Skeletal muscle satellite cell (primary cell): Measurements from ENCODE around the gene SEC22C.

Experiments
- H3K27me3 ChIP-seq: 2 replicates; pipeline ENCODE4 v1.7.0; 2013; ENCODE audit warnings: low read length; ENCODE audit not compliant: control insufficient read depth, insufficient read depth
- H3K36me3 ChIP-seq: 2 replicates; pipeline ENCODE4 v1.7.0; 2013; ENCODE audit warnings: mild to moderate bottlenecking, control low read depth, low read length; ENCODE audit not compliant: insufficient read depth
- H3K4me1 ChIP-seq: 2 replicates; pipeline ENCODE4 v1.7.0; 2013; ENCODE audit warnings: low read length; ENCODE audit not compliant: control insufficient read depth, insufficient read depth
- H3K4me2 ChIP-seq: 2 replicates; pipeline ENCODE4 v1.7.0; 2013; ENCODE audit warnings: mild to moderate bottlenecking, low read length
- H3K4me3 ChIP-seq: 2 replicates; pipeline ENCODE4 v1.7.0; 2013; ENCODE audit warnings: low read length
- H3K9ac ChIP-seq: 2 replicates; pipeline ENCODE4 v1.7.0; 2013; ENCODE audit warnings: mild to moderate bottlenecking, low read depth, low read length, moderate library complexity
- H3K9me3 ChIP-seq: replicated peaks from 2 replicates; pipeline ENCODE4 v1.7.0; 2013; ENCODE audit warnings: mild to moderate bottlenecking, control low read depth, low read length

The SEC22C gene

DNA sequence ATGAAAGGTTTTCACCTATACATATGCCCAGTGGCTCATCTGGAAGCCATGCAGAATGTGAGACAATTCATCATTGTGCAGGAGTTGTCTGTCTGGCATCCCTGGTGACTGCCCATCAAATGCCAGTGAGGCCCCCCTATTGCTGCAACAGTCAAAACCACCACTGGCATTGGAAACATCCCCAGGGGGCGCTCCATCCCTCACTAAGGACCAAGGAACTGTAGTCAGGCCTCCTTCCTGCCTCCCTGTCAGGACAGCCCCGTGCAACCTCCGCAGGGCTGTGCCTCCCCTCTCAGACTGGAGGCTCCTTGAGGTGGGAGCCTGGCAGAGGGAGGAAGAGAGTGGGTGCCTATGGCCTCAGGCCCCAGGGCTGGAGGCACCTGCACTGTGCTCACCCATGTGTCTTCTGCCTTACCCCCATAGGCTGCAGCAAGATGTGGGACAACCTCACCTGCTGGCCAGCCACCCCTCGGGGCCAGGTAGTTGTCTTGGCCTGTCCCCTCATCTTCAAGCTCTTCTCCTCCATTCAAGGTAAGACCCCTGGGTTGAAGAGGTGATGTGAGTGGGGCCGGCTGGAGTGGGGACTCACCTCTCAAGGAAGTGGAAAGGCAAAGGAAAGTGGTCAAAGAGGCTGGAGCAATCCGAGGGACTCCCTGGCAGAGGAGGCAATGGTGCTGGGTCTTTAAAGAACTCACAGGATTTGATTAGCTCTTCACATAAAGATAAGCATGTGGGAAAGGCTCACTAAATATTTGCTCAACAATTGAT is 62.8 kb downstream of the SEC22C start:
- Histone ChIP-seq H3K4me3 (no peak overlapping the region), H3K27me3 (no peaks in the 10 kb centered on the region), H3K9me3 (no peaks in the 10 kb centered on the region)

DNA sequence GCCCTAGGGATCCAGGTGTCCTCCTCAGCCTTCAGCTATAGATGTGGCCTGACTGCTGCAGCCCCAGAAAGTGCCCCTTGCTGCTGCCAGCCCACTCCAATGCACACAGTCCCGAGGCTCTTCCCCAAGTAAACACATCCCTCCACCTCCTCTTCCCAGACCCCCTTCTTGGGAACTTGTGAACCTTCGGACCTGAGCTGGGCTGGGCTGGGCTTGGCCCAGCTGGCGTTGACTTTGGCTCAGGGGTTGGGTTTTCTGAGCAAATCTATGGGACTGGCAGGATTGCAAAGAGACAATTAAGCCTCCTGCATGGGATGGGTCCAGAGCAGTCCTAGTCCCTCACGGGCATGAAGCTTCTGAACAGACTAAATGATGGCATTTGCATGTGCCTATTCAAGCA is 64.7 kb downstream of the SEC22C start:
- Histone ChIP-seq H3K9me3 (no peaks in the 10 kb centered on the region), H3K27me3 (peaks cover 3% of the 10 kb centered on the region), H3K4me1 (no peaks in the 10 kb centered on the region), H3K4me2 (no peak overlapping the region), H3K4me3 (no peak overlapping the region), H3K9ac (no peak overlapping the region), H3K36me3 (no peaks in the 10 kb centered on the region)

More for the DNA sequence above, 62.8 kb downstream of the SEC22C start:
- Histone ChIP-seq H3K4me1 (no peaks in the 10 kb centered on the region), H3K36me3 (no peaks in the 10 kb centered on the region), H3K9ac (no peak overlapping the region), H3K4me2 (no peak overlapping the region)

DNA sequence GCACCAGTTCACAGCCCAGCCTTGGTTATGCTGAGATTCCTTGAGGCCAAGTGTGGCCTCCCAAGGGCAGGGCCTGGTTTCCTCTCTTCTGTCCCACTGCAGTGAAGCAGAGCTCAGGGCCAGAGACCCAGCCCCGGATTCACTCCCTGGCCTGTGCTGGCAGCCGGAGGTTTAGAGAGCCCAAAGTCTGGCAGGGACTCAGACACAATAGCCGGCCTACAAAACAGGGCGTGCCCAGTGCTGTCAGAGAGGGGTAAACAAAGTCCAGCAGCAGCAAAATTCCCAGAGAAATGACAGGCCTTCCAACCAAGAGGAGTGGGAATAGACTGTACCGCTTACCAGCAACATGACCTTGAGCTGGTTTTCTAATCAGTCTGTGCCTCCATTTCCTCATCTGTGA is 65.3 kb downstream of the SEC22C start:
- no peaks in the 10 kb centered on the region for H3K9me3 ChIP-seq
- H3K9ac ChIP-seq, result no peak overlapping the region
- no peak overlapping the region for H3K4me3 ChIP-seq
- H3K27me3 ChIP-seq, result peaks cover 10% of the 10 kb centered on the region
- H3K4me1 ChIP-seq, result no peaks in the 10 kb centered on the region
- H3K4me2 ChIP-seq, result no peak overlapping the region
- no peaks in the 10 kb centered on the region for H3K36me3 ChIP-seq

DNA sequence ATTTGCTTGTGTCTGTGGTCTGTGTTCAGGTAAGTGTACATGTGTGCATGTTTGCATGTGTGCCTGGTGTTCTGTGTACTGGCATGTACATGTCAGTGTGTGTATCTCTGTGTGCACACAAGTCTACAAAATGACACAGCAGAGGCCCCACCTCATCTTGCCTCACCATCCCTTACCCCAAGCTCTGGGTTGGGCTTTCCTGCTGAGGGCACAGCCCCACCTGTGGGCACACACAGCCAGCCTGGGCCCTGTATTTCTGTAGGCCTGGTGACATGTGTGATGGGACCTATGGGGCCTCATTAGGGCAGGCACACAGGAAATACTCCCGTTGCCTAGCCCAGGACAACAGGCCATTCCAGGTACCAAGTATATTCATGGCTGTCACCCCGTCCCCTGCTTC is 65.8 kb downstream of the SEC22C start:
- Histone ChIP-seq H3K27me3 (peaks cover 14% of the 10 kb centered on the region), H3K9ac (no peak overlapping the region), H3K9me3 (no peaks in the 10 kb centered on the region), H3K4me3 (no peak overlapping the region), H3K4me1 (no peaks in the 10 kb centered on the region), H3K36me3 (no peaks in the 10 kb centered on the region), H3K4me2 (no peak overlapping the region)

DNA sequence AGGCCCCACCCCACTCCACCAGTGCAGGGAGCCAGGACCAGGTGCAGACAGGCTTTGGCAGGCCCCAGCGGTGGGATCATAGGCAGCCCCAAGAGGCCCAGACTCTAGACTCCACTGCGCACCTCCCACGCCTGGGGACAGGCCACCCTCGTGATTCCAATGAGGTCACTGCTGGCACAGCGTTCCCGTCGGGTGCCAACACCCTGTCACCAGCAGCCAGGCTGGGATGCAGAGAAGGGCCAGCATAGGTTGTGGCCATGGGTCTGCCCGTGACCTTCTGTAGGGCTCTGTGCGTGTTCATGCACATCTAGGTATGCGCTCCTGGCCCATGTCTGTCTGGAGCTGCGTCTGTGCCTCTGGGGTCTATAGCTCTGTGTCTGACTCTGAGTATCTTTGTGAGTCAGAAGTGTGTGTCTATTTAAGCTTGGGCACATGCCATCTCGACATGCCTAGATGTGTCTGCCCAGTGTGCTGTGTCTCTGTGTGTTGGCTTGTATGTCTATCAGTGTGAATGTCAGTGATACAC is 66.3 kb downstream of the SEC22C start:
- no peaks in the 10 kb centered on the region for H3K36me3 ChIP-seq
- no peak overlapping the region for H3K9ac ChIP-seq
- no peaks in the 10 kb centered on the region for H3K9me3 ChIP-seq
- H3K27me3 ChIP-seq, result peaks cover 20% of the 10 kb centered on the region
- no peak overlapping the region for H3K4me3 ChIP-seq
- no peak overlapping the region for H3K4me2 ChIP-seq
- H3K4me1 ChIP-seq, result no peaks in the 10 kb centered on the region

DNA sequence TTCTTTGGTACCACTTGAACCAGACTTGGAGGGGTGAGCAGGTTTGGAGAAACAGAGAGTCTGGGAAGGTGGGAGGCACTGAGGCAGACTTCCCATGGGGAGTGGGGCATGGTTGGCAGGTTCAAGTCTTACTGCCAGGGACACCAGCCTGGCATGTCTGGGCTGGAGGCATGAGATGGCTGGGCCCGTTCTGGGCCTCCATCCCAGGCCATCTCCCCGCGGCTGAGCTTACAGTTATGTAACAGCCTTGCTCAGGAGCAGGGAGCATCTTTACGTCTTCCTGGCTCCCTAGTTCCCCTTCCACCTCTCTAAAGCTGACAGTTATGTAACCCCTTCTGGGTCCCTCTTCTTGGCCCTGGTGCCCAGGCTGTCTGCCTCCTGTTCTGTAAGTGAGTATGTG is 66.9 kb downstream of the SEC22C start:
- H3K4me1 ChIP-seq, result no peaks in the 10 kb centered on the region
- H3K4me2 ChIP-seq, result no peak overlapping the region
- no peaks in the 10 kb centered on the region for H3K9me3 ChIP-seq
- H3K9ac ChIP-seq, result no peak overlapping the region
- peaks cover 25% of the 10 kb centered on the region for H3K27me3 ChIP-seq
- no peaks in the 10 kb centered on the region for H3K36me3 ChIP-seq
- H3K4me3 ChIP-seq, result no peak overlapping the region

DNA sequence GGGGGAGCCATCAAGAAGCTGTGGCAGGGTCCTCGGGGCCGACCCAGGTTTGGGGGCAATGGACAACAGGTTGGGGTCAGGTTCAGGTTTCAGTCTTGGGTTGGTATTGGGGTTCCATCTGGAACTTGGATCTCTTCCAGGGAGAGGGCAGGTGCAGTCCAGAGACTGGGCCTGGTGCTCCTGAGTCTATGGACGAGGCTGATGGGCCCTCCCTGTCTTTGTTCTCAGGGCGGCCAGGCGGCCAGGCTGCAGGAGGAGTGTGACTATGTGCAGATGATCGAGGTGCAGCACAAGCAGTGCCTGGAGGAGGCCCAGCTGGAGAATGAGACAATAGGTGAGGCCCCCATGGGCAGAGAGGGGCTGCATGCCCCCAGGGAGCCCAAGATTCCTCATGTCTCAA is 68.2 kb downstream of the SEC22C start:
- no peaks in the 10 kb centered on the region for H3K9me3 ChIP-seq
- H3K36me3 ChIP-seq, result no peaks in the 10 kb centered on the region
- H3K4me2 ChIP-seq, result no peak overlapping the region
- H3K4me1 ChIP-seq, result no peaks in the 10 kb centered on the region
- H3K9ac ChIP-seq, result no peak overlapping the region
- H3K4me3 ChIP-seq, result no peak overlapping the region
- H3K27me3 ChIP-seq, result peaks cover 38% of the 10 kb centered on the region

DNA sequence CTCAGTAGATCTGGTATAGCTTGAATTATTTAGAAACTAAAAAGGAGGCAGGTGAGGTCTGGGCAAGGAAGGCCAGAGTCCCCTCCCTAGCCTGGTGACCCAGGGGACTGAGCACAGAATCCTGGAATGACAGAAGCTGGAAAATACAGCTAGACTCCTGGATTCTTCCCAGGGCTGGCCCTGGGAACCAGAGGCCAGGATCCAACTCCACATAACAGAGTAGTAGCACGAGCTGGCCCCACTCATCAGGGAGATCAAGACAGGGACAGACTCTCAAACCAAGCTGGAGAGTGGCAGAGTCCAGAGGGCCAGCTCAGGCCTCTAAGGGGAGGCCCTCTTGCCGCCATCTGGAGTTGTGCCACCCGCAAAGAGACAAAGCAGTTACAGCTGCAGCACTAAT is 68.6 kb downstream of the SEC22C start:
- Histone ChIP-seq H3K4me3 (no peak overlapping the region), H3K4me2 (no peak overlapping the region), H3K27me3 (peaks cover 42% of the 10 kb centered on the region), H3K36me3 (no peaks in the 10 kb centered on the region), H3K9ac (no peak overlapping the region), H3K9me3 (no peaks in the 10 kb centered on the region), H3K4me1 (no peaks in the 10 kb centered on the region)

DNA sequence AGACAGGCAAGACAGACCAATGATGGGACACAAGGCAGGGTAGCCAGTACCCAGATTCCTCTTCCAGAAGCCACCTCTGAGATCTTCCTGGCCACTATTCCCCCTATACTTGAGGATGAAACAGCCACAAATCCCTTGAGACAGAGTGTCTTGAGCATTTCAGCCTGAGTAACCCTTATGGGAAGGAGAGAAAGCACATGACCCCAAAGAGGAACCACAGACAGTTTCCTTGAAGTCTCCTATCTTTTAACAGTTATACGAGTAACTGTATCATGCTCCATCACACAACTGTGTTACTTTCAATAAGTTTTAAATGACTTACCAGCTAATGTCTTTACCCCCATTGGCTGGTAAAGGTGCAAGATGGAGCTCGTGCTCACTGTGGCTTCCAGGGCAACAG is 70.0 kb downstream of the SEC22C start:
- Histone ChIP-seq H3K27me3 (peaks cover 55% of the 10 kb centered on the region), H3K36me3 (no peaks in the 10 kb centered on the region), H3K9ac (no peak overlapping the region), H3K9me3 (no peaks in the 10 kb centered on the region), H3K4me2 (no peak overlapping the region), H3K4me3 (no peak overlapping the region), H3K4me1 (no peaks in the 10 kb centered on the region)

DNA sequence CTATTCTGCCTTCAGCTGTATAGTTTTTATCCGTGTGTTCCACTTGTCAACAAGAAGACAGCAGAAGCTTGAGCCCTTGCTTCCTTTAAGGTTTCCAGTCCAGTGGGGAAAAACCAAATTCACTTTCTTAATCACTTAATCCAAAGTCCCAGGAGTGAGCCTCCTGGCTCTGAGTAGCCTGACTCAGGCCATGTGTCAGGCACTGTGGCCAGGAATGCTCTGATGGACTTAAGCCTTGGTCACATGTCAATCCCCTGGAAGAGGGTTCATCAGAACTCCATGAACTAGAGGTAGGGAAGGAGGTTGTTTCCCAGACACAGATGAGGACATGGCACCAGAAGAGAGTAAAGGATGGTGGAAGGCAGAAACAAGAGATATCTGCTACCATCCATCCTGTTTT is 70.6 kb downstream of the SEC22C start:
- no peaks in the 10 kb centered on the region for H3K36me3 ChIP-seq
- H3K4me1 ChIP-seq, result no peaks in the 10 kb centered on the region
- H3K4me2 ChIP-seq, result no peak overlapping the region
- H3K9me3 ChIP-seq, result no peaks in the 10 kb centered on the region
- no peak overlapping the region for H3K4me3 ChIP-seq
- H3K27me3 ChIP-seq, result peaks cover 55% of the 10 kb centered on the region
- no peak overlapping the region for H3K9ac ChIP-seq

DNA sequence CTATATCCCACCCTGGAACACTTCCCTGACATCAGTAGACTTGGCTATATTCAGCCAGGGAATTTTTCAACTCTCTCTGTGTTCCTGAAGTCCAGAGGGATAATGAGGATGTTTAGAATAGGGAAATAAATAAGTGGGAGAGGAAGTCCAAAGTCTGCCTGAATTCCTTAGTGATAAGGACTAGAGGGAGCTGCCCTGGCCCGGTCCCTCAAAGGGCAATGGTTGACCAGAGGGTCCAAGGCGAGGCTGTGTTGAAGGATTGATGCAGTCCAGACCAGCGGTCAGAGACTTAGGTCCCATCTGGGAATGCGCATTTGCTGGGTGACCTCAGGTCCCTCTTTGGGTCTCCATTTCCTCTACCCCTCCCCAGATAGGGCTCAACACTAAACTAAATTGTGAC is 71.4 kb downstream of the SEC22C start:
- Histone ChIP-seq H3K36me3 (no peaks in the 10 kb centered on the region), H3K9ac (no peak overlapping the region), H3K4me3 (no peak overlapping the region), H3K4me1 (no peaks in the 10 kb centered on the region), H3K27me3 (peaks cover 59% of the 10 kb centered on the region), H3K9me3 (no peaks in the 10 kb centered on the region), H3K4me2 (no peak overlapping the region)

DNA sequence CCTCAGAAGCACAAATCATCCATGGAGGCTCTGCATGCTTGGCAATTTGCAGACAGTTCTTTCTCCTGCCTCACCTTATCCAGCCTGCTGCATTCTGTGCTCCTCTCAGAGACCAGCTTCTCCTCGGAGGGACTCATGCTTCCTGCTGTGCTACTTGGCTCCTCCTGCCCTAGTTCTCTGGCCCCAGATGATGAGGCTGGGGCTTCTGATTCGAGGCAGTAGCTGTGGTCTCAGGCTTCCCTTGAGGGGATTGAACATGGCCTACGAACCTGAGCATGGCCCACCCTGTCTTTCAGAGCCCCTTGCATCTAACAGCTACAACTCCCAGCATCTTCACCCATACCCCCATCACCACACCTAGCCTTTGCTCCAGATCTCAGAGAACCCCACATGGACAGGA is 72.7 kb downstream of the SEC22C start:
- H3K27me3 ChIP-seq, result peaks cover 64% of the 10 kb centered on the region
- H3K4me2 ChIP-seq, result no peak overlapping the region
- no peak overlapping the region for H3K9ac ChIP-seq
- no peak overlapping the region for H3K4me3 ChIP-seq
- no peaks in the 10 kb centered on the region for H3K9me3 ChIP-seq
- no peaks in the 10 kb centered on the region for H3K4me1 ChIP-seq
- no peaks in the 10 kb centered on the region for H3K36me3 ChIP-seq
